Measurements from ENCODE around the gene C2CD2L. TPM values are rescaled to one million over a fixed set of nuclear protein-coding genes. Genes with fewer than 3 reads are reported as not detected.

The C2CD2L gene
- total RNA-seq, 2 donors from 2014 or later: 5.1 to 9.0 TPM

- intact Hi-C loops (cut with DNase I): no loop called here
- WGBS: 65% methylated on average over 24 of the region's 24 CpGs
- DNase-seq (ENCODE audit: low spot score): no peak
- Histone ChIP-seq H3K4me1 (replicated peaks) (peaks cover 2% of the 10 kb centered on the region), H3K9me3 (no peaks in the 10 kb centered on the region), H3K27me3 (replicated peaks; ENCODE audit: insufficient read depth) (no peaks in the 10 kb centered on the region), H3K36me3 (peaks cover 0 to 12% of the 10 kb centered on the region in 2 donors), H3K27ac (no peak overlapping the region), H3K4me3 (no peak overlapping the region)
- TF ChIP-seq POLR2A (IDR thresholded peaks at IDR 0.05) (no peak), CTCF (IDR thresholded peaks at IDR 0.05) (no peak), POLR2AphosphoS5 (IDR thresholded peaks at IDR 0.05) (no peak)
Observed at GRCh38 chr11:119115484-119116234, 8.5 kb downstream of the C2CD2L start.

DNA sequence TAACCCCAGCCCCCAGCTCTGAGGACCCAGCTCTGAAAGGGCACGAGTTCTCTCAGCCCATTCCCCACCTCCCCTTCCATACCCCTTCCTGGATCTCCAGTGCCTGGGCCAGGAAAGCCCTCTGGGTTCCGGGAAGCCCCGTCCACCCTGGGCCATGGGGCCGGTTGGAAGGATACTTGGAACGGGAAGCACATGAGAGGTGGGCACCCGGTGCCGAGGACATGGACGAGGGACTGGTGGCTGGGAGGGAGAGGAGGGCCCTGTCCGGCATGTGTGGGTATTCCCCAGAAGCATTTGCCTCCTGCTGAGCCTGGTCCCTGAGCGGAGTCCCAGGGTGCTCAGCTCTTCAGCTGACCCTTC lies 9.1 kb downstream of the C2CD2L start:
- Histone ChIP-seq H3K27me3 (replicated peaks; ENCODE audit: insufficient read depth) (no peaks in the 10 kb centered on the region), H3K4me1 (replicated peaks) (peaks cover 2% of the 10 kb centered on the region), H3K9me3 (no peaks in the 10 kb centered on the region), H3K4me3 (no peak overlapping the region), H3K27ac (no peak overlapping the region), H3K36me3 (peaks cover 0 to 12% of the 10 kb centered on the region in 2 donors)
- no peak for DNase-seq (ENCODE audit: low spot score)
- 85% methylated on average over 10 of the region's 10 CpGs for WGBS
- TF ChIP-seq POLR2AphosphoS5 (IDR thresholded peaks at IDR 0.05) (no peak), POLR2A (IDR thresholded peaks at IDR 0.05) (no peak), CTCF (IDR thresholded peaks at IDR 0.05) (no peak)
- intact Hi-C loops (cut with DNase I): no loop called here

DNA sequence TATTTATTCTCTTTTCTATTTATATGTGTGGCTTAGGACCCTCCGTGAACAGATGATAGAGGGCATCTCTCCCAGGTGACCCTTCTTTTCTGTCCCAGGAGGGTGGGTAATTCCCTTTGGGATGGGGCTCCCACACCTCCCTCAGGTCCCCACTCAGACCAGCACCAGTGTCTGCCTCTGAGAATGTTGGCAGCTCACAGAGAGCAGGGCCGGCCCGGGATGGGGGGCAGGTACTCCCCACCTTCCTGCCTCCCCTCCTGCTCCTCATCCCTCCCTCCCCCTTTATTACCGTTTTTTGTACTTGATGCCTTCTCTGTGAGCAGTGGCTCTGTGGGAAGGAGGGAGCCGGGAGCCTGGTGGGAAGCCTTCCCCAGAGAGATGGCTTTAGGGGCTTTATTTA lies 9.5 kb downstream of the C2CD2L start:
- intact Hi-C loops (cut with DNase I): no loop called here
- Histone ChIP-seq H3K4me3 (no peak overlapping the region), H3K27me3 (replicated peaks; ENCODE audit: insufficient read depth) (no peaks in the 10 kb centered on the region), H3K36me3 (peaks cover 0 to 10% of the 10 kb centered on the region in 2 donors), H3K9me3 (no peaks in the 10 kb centered on the region), H3K4me1 (replicated peaks) (peaks cover 2% of the 10 kb centered on the region), H3K27ac (no peak overlapping the region)
- DNase-seq (ENCODE audit: low spot score): no peak
- no peak for TF ChIP-seq POLR2AphosphoS5 (IDR thresholded peaks at IDR 0.05)
- no peak for TF ChIP-seq POLR2A (IDR thresholded peaks at IDR 0.05)
- no peak for TF ChIP-seq CTCF (IDR thresholded peaks at IDR 0.05)
- WGBS: 61% methylated on average over 5 of the region's 5 CpGs

DNA sequence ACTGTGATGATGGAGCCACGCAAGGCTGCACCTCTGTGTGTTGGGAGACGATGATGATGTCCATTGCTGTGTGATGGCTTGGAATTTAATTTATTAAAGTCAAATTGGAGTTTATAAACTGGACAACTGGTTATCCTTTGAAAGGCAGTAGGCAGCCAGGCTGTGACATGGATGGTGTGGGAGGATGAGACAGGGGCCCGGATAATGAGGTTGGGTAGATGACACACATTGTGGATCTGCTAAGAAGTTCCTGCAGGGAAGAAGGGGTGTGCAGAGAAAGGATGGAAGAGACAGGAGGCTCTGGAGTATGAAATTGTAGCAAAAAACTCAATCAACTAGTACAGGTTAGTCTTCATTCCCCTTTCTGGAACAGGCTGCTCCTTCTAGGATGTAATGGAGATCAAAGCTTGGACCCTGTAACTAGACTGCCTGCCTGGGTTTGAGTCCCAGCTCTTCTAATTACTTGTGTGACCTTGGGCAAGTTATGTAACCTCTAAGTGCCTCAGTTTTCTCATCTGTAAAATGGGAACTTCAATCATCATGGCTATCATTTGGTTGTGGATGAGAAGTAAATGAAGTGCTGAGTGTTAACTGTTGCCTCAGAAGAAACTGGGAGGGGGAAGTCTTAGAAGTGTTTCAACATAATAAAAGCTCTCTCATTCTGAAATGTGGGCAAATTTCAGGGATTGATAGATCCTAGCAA lies 10.0 kb downstream of the C2CD2L start:
- Histone ChIP-seq H3K36me3 (peaks cover 0 to 5% of the 10 kb centered on the region in 2 donors), H3K4me3 (no peak overlapping the region), H3K27me3 (replicated peaks; ENCODE audit: insufficient read depth) (no peaks in the 10 kb centered on the region), H3K27ac (no peak overlapping the region), H3K9me3 (no peaks in the 10 kb centered on the region), H3K4me1 (replicated peaks) (peaks cover 3% of the 10 kb centered on the region)
- WGBS: 94% methylated on average over 3 of the region's 3 CpGs
- no peak for TF ChIP-seq POLR2AphosphoS5 (IDR thresholded peaks at IDR 0.05)
- no peak for TF ChIP-seq CTCF (IDR thresholded peaks at IDR 0.05)
- TF ChIP-seq POLR2A (IDR thresholded peaks at IDR 0.05): no peak
- intact Hi-C loops (cut with DNase I): no loop called here
- no peak for DNase-seq (ENCODE audit: low spot score)
